ENCODE results near the gene TTPAL. TPM values are rescaled to one million over a fixed set of nuclear protein-coding genes. Genes with fewer than 3 reads are reported as not detected.

Gene TTPAL
- total RNA-seq, 1 experiment from 2014 or later, result 10.7 TPM

GRCh38 chr20:44439318-44439717 lies 36.4 kb upstream of the TTPAL start:
- DNase-seq (ENCODE audit: low read depth), result no peak

- no peak for DNase-seq (ENCODE audit: low read depth)
These were observed 33.2 kb upstream of the TTPAL start for GRCh38 chr20:44442298-44443070.

GRCh38 chr20:44445742-44446710 lies 29.6 kb upstream of the TTPAL start:
- DNase-seq (ENCODE audit: low read depth), result no peak

GRCh38 chr20:44447827-44448419 lies 27.8 kb upstream of the TTPAL start:
- no peak for DNase-seq (ENCODE audit: low read depth)

- no peak for DNase-seq (ENCODE audit: low read depth)
These were observed 26.7 kb upstream of the TTPAL start for GRCh38 chr20:44448753-44449546.

GRCh38 chr20:44449864-44450263 lies 25.8 kb upstream of the TTPAL start:
- no peak for DNase-seq (ENCODE audit: low read depth)

GRCh38 chr20:44450281-44450889 lies 25.3 kb upstream of the TTPAL start:
- DNase-seq (ENCODE audit: low read depth), result no peak

GRCh38 chr20:44450903-44451450 lies 24.7 kb upstream of the TTPAL start:
- no peak for DNase-seq (ENCODE audit: low read depth)

GRCh38 chr20:44454306-44454963 lies 21.2 kb upstream of the TTPAL start:
- no peak for DNase-seq (ENCODE audit: low read depth)

GRCh38 chr20:44455126-44455525 lies 20.5 kb upstream of the TTPAL start:
- no peak for DNase-seq (ENCODE audit: low read depth)

GRCh38 chr20:44456611-44457010 lies 19.1 kb upstream of the TTPAL start:
- no peak for DNase-seq (ENCODE audit: low read depth)

- no peak for DNase-seq (ENCODE audit: low read depth)
These were observed 18.7 kb upstream of the TTPAL start for GRCh38 chr20:44457016-44457415.

- no peak for DNase-seq (ENCODE audit: low read depth)
These were observed 16.4 kb upstream of the TTPAL start for GRCh38 chr20:44459271-44459670.

GRCh38 chr20:44460795-44461141 lies 14.9 kb upstream of the TTPAL start:
- DNase-seq (ENCODE audit: low read depth), result no peak

- DNase-seq (ENCODE audit: low read depth), result no peak
These were observed 14.4 kb upstream of the TTPAL start for GRCh38 chr20:44461142-44461802.

- DNase-seq (ENCODE audit: low read depth), result no peak
These were observed 13.9 kb upstream of the TTPAL start for GRCh38 chr20:44461803-44462174.

- no peak for DNase-seq (ENCODE audit: low read depth)
These were observed 12.2 kb upstream of the TTPAL start for GRCh38 chr20:44463466-44463865.

- no peak for DNase-seq (ENCODE audit: low read depth)
These were observed 11.2 kb upstream of the TTPAL start for GRCh38 chr20:44464514-44464913.

GRCh38 chr20:44465001-44465560 lies 10.6 kb upstream of the TTPAL start:
- DNase-seq (ENCODE audit: low read depth), result no peak
